K562 treated with DMSO at 1 percent for 24 hours (cell line): ENCODE results near the gene RAB10. TPM values are rescaled to one million over a fixed set of nuclear protein-coding genes. Genes with fewer than 3 reads are reported as not detected.

Experiments used
- total RNA-seq: library from RNA; unstranded; fragments of 300-600 nt; gene quantifications from 2 replicates; pipeline ENCODE4 v1.2.3, GENCODE V29; 2022; ENCODE audit warnings: low read depth; ENCODE audit not compliant: insufficient read depth

Gene RAB10
- 149 and 150 TPM in 2 replicates for total RNA-seq

GRCh38 chr2:26033818-26034636 lies at the start of gene RAB10:
TSS of gene RAB10 (plus strand) at chr2:26034084. CDS start at chr2:26034609, 525 bp downstream.

GRCh38 chr2:26172871-26173775 lies 139.2 kb downstream of the RAB10 start, which contains the start of gene GAREM2:
TSS of gene GAREM2 (plus strand) at chr2:26173088. CDS start at chr2:26173221, 133 bp downstream.

Other genes with a start within 250 kb of the RAB10 start
- gene ASXL2, start 155.6 kb upstream of the RAB10 start, total RNA-seq, result 7.4 and 8.2 TPM in 2 replicates
- 11.3 and 11.8 TPM in 2 replicates for gene KIF3C, start 51.6 kb upstream of the RAB10 start, total RNA-seq
- 6.8 and 8.5 TPM in 2 replicates for gene GAREM2, start 139.0 kb downstream of the RAB10 start, total RNA-seq
- 192 and 207 TPM in 2 replicates for gene HADHA, start 210.5 kb downstream of the RAB10 start, total RNA-seq
- 61.8 and 74.8 TPM in 2 replicates for gene HADHB, start 210.9 kb downstream of the RAB10 start, total RNA-seq